ENCODE measurements around the gene EML6. TPM values are rescaled to one million over a fixed set of nuclear protein-coding genes. Genes with fewer than 3 reads are reported as not detected.

EML6 gene
- total RNA-seq, 1 experiment from 2014 or later: 1.5 TPM

DNA sequence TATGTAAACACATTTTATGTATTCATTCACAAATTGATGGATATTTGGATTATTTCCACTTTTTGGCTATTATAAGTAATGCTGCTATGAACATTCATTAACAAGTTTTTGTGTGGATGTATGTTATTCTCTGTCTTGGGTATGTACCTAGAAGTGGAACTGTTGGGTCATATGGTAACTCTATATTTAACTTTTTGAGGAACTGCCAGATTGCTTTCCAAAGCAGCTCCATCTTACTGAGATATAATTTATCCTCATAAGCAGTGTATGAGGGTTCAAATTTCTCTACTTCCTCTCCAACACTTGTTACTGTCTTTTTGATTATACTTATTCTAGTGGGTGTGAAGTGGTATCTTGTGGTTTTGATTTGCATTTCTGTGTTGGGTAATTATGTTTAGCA is 7.1 kb upstream of the EML6 start:
- DNase-seq: no peak
- H3K23ac ChIP-seq (ENCODE audit: insufficient read length, low read depth, low read length): no peak overlapping the region
- H3K9ac ChIP-seq (ENCODE audit: extremely low read depth, insufficient read length, low read length): no peak overlapping the region
- H3K18ac ChIP-seq (ENCODE audit: insufficient read length, low read depth, low read length): no peak overlapping the region
- H3K4me1 ChIP-seq (ENCODE audit: insufficient read depth, low read length): no peaks in the 10 kb centered on the region
- H3T11ph ChIP-seq (ENCODE audit: low read length): no peak overlapping the region
- no peak overlapping the region for H3K4me2 ChIP-seq (ENCODE audit: insufficient read depth, insufficient read length, low read length)
- no peak overlapping the region for H3K27ac ChIP-seq (ENCODE audit: insufficient read length, low read depth, low read length)
- no peak overlapping the region for H2AFZ ChIP-seq (ENCODE audit: low read length)
- Mint-ChIP-seq H3K9me3 (peaks cover 0 to 3% of the 10 kb centered on the region in 2 experiments; a peak in 1 of 5 replicates), H3K4me1 (peaks cover 0 to 2% of the 10 kb centered on the region in 2 experiments; a peak in 1 of 4 replicates), H3K27me3 (ENCODE audit: low read depth) (peaks cover 24% of the 10 kb centered on the region), H3K27ac (no peak overlapping the region), H3K36me3 (ENCODE audit: insufficient read depth in 1 of 3, low read depth in 3 of 3) (no peaks in the 10 kb centered on the region), H3K4me3 (no peak overlapping the region)
- H2BK120ac ChIP-seq (ENCODE audit: low read depth, low read length, poor library complexity, severe bottlenecking): no peak overlapping the region
- no peak overlapping the region for H2BK15ac ChIP-seq (ENCODE audit: low read depth, low read length)
- H3K23me2 ChIP-seq (ENCODE audit: insufficient read length, low read depth, low read length, poor library complexity, severe bottlenecking): no peaks in the 10 kb centered on the region
- H4K8ac ChIP-seq (replicated peaks; ENCODE audit: insufficient read length, low read depth, low read length): no peak overlapping the region
- H2BK5ac ChIP-seq (ENCODE audit: insufficient read length, low read length): no peak overlapping the region
- no peaks in the 10 kb centered on the region for H3K9me3 ChIP-seq (ENCODE audit: control insufficient read depth, low read depth, low read length)
- H3K27me3 ChIP-seq (ENCODE audit: insufficient read depth, low read length): no peaks in the 10 kb centered on the region; the same call in 1 of the 2 replicates
- H3K56ac ChIP-seq (ENCODE audit: insufficient read length, low read depth, low read length): no peak overlapping the region
- H3K14ac ChIP-seq (ENCODE audit: insufficient read depth, low read length): no peak overlapping the region
- H4K5ac ChIP-seq (ENCODE audit: insufficient read length, low read depth, low read length): no peak overlapping the region
- H2BK20ac ChIP-seq (ENCODE audit: low read depth, low read length, poor library complexity, severe bottlenecking): no peak overlapping the region
- H3K79me1 ChIP-seq (ENCODE audit: insufficient read depth, low read depth, low read length, poor library complexity, severe bottlenecking): no peaks in the 10 kb centered on the region
- H3K4ac ChIP-seq (ENCODE audit: low read depth, low read length): no peak overlapping the region
- TF ChIP-seq, protein P1, sequence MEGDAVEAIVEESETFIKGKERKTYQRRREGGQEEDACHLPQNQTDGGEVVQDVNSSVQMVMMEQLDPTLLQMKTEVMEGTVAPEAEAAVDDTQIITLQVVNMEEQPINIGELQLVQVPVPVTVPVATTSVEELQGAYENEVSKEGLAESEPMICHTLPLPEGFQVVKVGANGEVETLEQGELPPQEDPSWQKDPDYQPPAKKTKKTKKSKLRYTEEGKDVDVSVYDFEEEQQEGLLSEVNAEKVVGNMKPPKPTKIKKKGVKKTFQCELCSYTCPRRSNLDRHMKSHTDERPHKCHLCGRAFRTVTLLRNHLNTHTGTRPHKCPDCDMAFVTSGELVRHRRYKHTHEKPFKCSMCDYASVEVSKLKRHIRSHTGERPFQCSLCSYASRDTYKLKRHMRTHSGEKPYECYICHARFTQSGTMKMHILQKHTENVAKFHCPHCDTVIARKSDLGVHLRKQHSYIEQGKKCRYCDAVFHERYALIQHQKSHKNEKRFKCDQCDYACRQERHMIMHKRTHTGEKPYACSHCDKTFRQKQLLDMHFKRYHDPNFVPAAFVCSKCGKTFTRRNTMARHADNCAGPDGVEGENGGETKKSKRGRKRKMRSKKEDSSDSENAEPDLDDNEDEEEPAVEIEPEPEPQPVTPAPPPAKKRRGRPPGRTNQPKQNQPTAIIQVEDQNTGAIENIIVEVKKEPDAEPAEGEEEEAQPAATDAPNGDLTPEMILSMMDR (conservative IDR thresholded peaks at IDR 0.05): no peak
- no peaks in the 10 kb centered on the region for H4K20me1 ChIP-seq (ENCODE audit: control insufficient read depth, insufficient read depth, insufficient read length)
- no peak overlapping the region for H4K91ac ChIP-seq (ENCODE audit: insufficient read length, low read depth, low read length)
- no peak overlapping the region for H2AK5ac ChIP-seq (ENCODE audit: insufficient read length, low read length)
- no peak overlapping the region for H2BK12ac ChIP-seq (ENCODE audit: insufficient read length, low read depth, low read length)
- no peaks in the 10 kb centered on the region for H3K79me2 ChIP-seq (ENCODE audit: insufficient read depth, low read length)
